Uterus (tissue), 4 donors: Measurements from ENCODE around the gene CCL14. TPM values are rescaled to one million over a fixed set of nuclear protein-coding genes. Genes with fewer than 3 reads are reported as not detected.
"Not testable (repeated sequence)": the region's sequence is repeated elsewhere in the genome, so short reads cannot be mapped to it uniquely, and the experiment has no call there.

ENCODE experiments used
- DNase-seq, 2 donors: peaks; one replicate each; pipeline ENCODE4 v3.0.0-alpha.2; 2019 to 2020
- H3K27ac ChIP-seq, 2 donors: fragments of 200-600 bp; sonication (generic); 1 replicate in 1 of 2; 2 replicates in 1 of 2; pipeline ENCODE4 v1.5.1; 2016 to 2018
- H3K27me3 ChIP-seq, 2 donors: fragments of 200-600 bp; sonication (generic); one replicate each; pipeline ENCODE4 v1.5.1; 2018 to 2019; ENCODE audit warnings: control low read depth in 1 of 2
- H3K36me3 ChIP-seq, 2 donors: fragments of 200-600 bp; sonication (generic); one replicate each; pipeline ENCODE4 v1.5.1; 2019; ENCODE audit warnings: control low read depth in 1 of 2
- H3K4me1 ChIP-seq, 2 donors: fragments of 200-600 bp; sonication (generic); one replicate each; pipeline ENCODE4 v1.5.1; 2018 to 2019; ENCODE audit warnings: control low read depth in 1 of 2
- H3K4me3 ChIP-seq, 2 donors: fragments of 200-600 bp; sonication (generic); 1 replicate in 1 of 2; 2 replicates in 1 of 2; pipeline ENCODE4 v1.5.1; 2018 to 2019; ENCODE audit warnings: mild to moderate bottlenecking in 1 of 2
- H3K9me3 ChIP-seq, 2 donors: fragments of 200-600 bp; sonication (generic); one replicate each; pipeline ENCODE4 v1.5.1; 2019; ENCODE audit warnings: control low read depth in 1 of 2
- CTCF ChIP-seq, 4 experiments: fragments of 200-600 bp in 2 of 4; fragments of 450-650 bp in 2 of 4; sonication (generic) in 2 of 4; IDR thresholded peaks; one replicate each; pipeline ENCODE4 v1.5.1; 2016 to 2019; ENCODE audit warnings: antibody characterized with exemption in 4 of 4, mild to moderate bottlenecking in 2 of 4, moderate library complexity in 1 of 4
- POLR2A ChIP-seq, 2 donors: fragments of 450-650 bp; IDR thresholded peaks; one replicate each; pipeline ENCODE4 v1.6.1; 2016; ENCODE audit warnings: antibody characterized with exemption in 2 of 2, mild to moderate bottlenecking in 1 of 2, moderate library complexity in 1 of 2
- intact Hi-C: fragments of 100-400 bp; cut with DNase I; formaldehyde crosslinking; loops from one replicate; pipeline ENCODE4 v1.15.1; 2023; ENCODE audit warnings: low total_unique reads
- total RNA-seq, 4 donors: library from RNA; depleted of rRNA in 3 of 4; stranded (reverse); fragments of >200 nt in 3 of 4; gene quantifications; one replicate each; pipeline versions ENCODE4 v1.1.0 to v1.2.4, GENCODE V29; 2014 to 2023
- donor health status: DM: yes; HTN: yes; CAD: no.

Gene CCL14
- total RNA-seq, 4 donors from 2014 or later = 0.97 to 165 (median 143) TPM

- no peak for DNase-seq
- no peaks in the 10 kb centered on the region for H3K9me3 ChIP-seq
- no peaks in the 10 kb centered on the region for H3K4me1 ChIP-seq
- TF ChIP-seq POLR2A (IDR thresholded peaks at IDR 0.05) = no peak
- no peak for TF ChIP-seq CTCF (IDR thresholded peaks at IDR 0.05)
- no peak overlapping the region for H3K27ac ChIP-seq
- no peak overlapping the region for H3K4me3 ChIP-seq
- H3K27me3 ChIP-seq = no peaks in the 10 kb centered on the region
- intact Hi-C loops = no loop called here
- H3K36me3 ChIP-seq = no peaks in the 10 kb centered on the region
Measured at GRCh38 chr17:35942588-35943186, 43.8 kb downstream of the CCL14 start.

- intact Hi-C loops, H3K36me3 ChIP-seq, H3K4me3 ChIP-seq, H3K4me1 ChIP-seq, DNase-seq, H3K27me3 ChIP-seq, H3K9me3 ChIP-seq, H3K27ac ChIP-seq: not testable (repeated sequence)
Measured at GRCh38 chr17:35938492-35938891, 48.0 kb downstream of the CCL14 start.

GRCh38 chr17:35936063-35936462 lies 50.5 kb downstream of the CCL14 start:
- no peaks in the 10 kb centered on the region for H3K4me1 ChIP-seq
- H3K36me3 ChIP-seq = no peaks in the 10 kb centered on the region
- H3K27me3 ChIP-seq = no peaks in the 10 kb centered on the region
- TF ChIP-seq POLR2A (IDR thresholded peaks at IDR 0.05) (no peak), CTCF (IDR thresholded peaks at IDR 0.05) (no peak)
- no peak overlapping the region for H3K4me3 ChIP-seq
- DNase-seq = no peak
- no peaks in the 10 kb centered on the region for H3K9me3 ChIP-seq
- intact Hi-C loops = no loop called here
- no peak overlapping the region for H3K27ac ChIP-seq

- intact Hi-C loops = no loop called here
- no peak overlapping the region for H3K4me3 ChIP-seq
- H3K27me3 ChIP-seq = no peaks in the 10 kb centered on the region
- H3K27ac ChIP-seq = no peak overlapping the region
- no peaks in the 10 kb centered on the region for H3K9me3 ChIP-seq
- H3K4me1 ChIP-seq = peaks cover 0 to 6% of the 10 kb centered on the region in 2 donors
- peak in 1 of 2 donors; percentile 17 for DNase-seq
- H3K36me3 ChIP-seq = no peaks in the 10 kb centered on the region
- TF ChIP-seq CTCF (IDR thresholded peaks at IDR 0.05) (no peak), POLR2A (IDR thresholded peaks at IDR 0.05) (no peak)
Measured at GRCh38 chr17:35934760-35935159, 51.8 kb downstream of the CCL14 start.

Other genes with a start within 250 kb of the CCL14 start
- under 1 TPM in 1 of 4 donors, not detected in 3; 0.69 TPM for gene GAS2L2, start 233.5 kb downstream of the CCL14 start, total RNA-seq
- not detected for gene C17orf50, start 225.8 kb downstream of the CCL14 start, total RNA-seq
- gene MMP28, start 191.1 kb downstream of the CCL14 start, total RNA-seq = 10 to 100 TPM in 3 of 4 donors, 1 to 10 TPM in 1; 2.9 to 58.4 (median 11.0) TPM
- gene TAF15, start 177.2 kb downstream of the CCL14 start, total RNA-seq = 100 to 1,000 TPM in 3 of 4 donors, 10 to 100 TPM in 1; 68.5 to 167 (median 113) TPM
- gene HEATR9, start 117.8 kb downstream of the CCL14 start, total RNA-seq = not detected
- 10 to 100 TPM in 1 of 4 donors, 1 to 10 TPM in 1, under 1 TPM in 2; 0.29 to 39.5 (median 2.1) TPM for gene CCL5, start 106.4 kb downstream of the CCL14 start, total RNA-seq
- 1 to 10 TPM in 1 of 4 donors, not detected in 3; 3.5 TPM for gene RDM1, start 56.0 kb downstream of the CCL14 start, total RNA-seq
- not detected for gene LYZL6, start 43.0 kb downstream of the CCL14 start, total RNA-seq
- 1 to 10 TPM in 1 of 4 donors, not detected in 3; 1.6 TPM for gene CCL16, start 5.2 kb downstream of the CCL14 start, total RNA-seq
- 1 to 10 TPM in 1 of 4 donors, not detected in 3; 1.4 TPM for gene CCL15, start 14.8 kb upstream of the CCL14 start, total RNA-seq
- gene CCL23, start 31.2 kb upstream of the CCL14 start, total RNA-seq = 100 to 1,000 TPM in 2 of 4 donors, 10 to 100 TPM in 1, not detected in 1; 42.1 to 399 (median 131) TPM
- gene CCL18, start 77.5 kb upstream of the CCL14 start, total RNA-seq = under 1 TPM in 1 of 4 donors, not detected in 3; 0.69 TPM
- gene CCL3, start 103.4 kb upstream of the CCL14 start, total RNA-seq = 1 to 10 TPM in 1 of 4 donors, under 1 TPM in 1, not detected in 2; 0.49 to 6.5 TPM
- gene CCL4, start 117.1 kb upstream of the CCL14 start, total RNA-seq = 1 to 10 TPM; 1.0 to 2.5 (median 1.5) TPM
- gene TBC1D3B, start 189.9 kb upstream of the CCL14 start, total RNA-seq = 10 to 100 TPM in 1 of 4 donors, not detected in 3; 10.9 TPM
- 1 to 10 TPM in 1 of 4 donors, not detected in 3; 2.3 TPM for gene CCL3L1, start 210.0 kb upstream of the CCL14 start, total RNA-seq
- 1 to 10 TPM in 1 of 4 donors, not detected in 3; 6.7 TPM for gene CCL4L2, start 224.3 kb upstream of the CCL14 start, total RNA-seq